OCI-LY1 (cell line): ENCODE data around the gene NPFFR1.

Experiments
- H2AFZ ChIP-seq: fragments of 200-600 bp; sonication (generic), shearing (Covaris generic); 2 replicates; pipeline ENCODE4 v1.6.0; 2014; ENCODE audit warnings: antibody characterized with exemption, mild to moderate bottlenecking, low read length
- H3F3A ChIP-seq: fragments of 200-600 bp; sonication (generic), shearing (Covaris generic); 2 replicates; pipeline ENCODE4 v1.6.0; 2014; ENCODE audit warnings: mild to moderate bottlenecking, antibody characterized with exemption, low read length, moderate library complexity; ENCODE audit not compliant: insufficient read depth
- H3K27ac ChIP-seq: fragments of 200-600 bp; sonication (generic); 2 replicates; pipeline ENCODE4 v1.5.1; 2014; ENCODE audit warnings: low read length, mixed run types, mild to moderate bottlenecking, low read depth; ENCODE audit not compliant: poor library complexity, severe bottlenecking
- H3K27me3 ChIP-seq: fragments of 200-600 bp; sonication (generic); 2 replicates; pipeline ENCODE4 v1.6.0; 2014; ENCODE audit warnings: antibody characterized with exemption, mild to moderate bottlenecking, low read length, moderate library complexity; ENCODE audit not compliant: insufficient read depth
- H3K36me3 ChIP-seq: fragments of 200-600 bp; sonication (generic); 2 replicates; pipeline ENCODE4 v1.6.1; 2014; ENCODE audit warnings: mild to moderate bottlenecking, antibody characterized with exemption, low read length, moderate library complexity, mixed read lengths; ENCODE audit not compliant: insufficient read depth
- H3K4me1 ChIP-seq: fragments of 200-600 bp; sonication (generic); 2 replicates; pipeline ENCODE4 v1.5.1; 2014; ENCODE audit warnings: mild to moderate bottlenecking, low read length, moderate library complexity; ENCODE audit not compliant: insufficient read depth, severe bottlenecking
- H3K4me2 ChIP-seq: fragments of 200-600 bp; sonication (generic), shearing (Covaris generic); 2 replicates; pipeline ENCODE4 v1.6.1; 2014; ENCODE audit warnings: low read length
- H3K4me3 ChIP-seq: fragments of 200-600 bp; sonication (generic); 2 replicates; pipeline ENCODE4 v1.5.1; 2014; ENCODE audit warnings: low read length, low read depth, mild to moderate bottlenecking, mixed read lengths; ENCODE audit not compliant: poor library complexity, severe bottlenecking
- H3K79me2 ChIP-seq: fragments of 200-600 bp; shearing (Covaris generic); 2 replicates; pipeline ENCODE4 v1.6.1; 2016; ENCODE audit warnings: mixed run types, low read length, mixed read lengths; ENCODE audit not compliant: insufficient read depth
- H3K9ac ChIP-seq: fragments of 200-600 bp; sonication (generic), shearing (Covaris generic); 2 replicates; pipeline ENCODE4 v1.6.1; 2014; ENCODE audit warnings: mild to moderate bottlenecking, low read length, mixed read lengths
- H3K9me2 ChIP-seq: fragments of 200-600 bp; sonication (generic), shearing (Covaris generic); 2 replicates; pipeline ENCODE4 v1.6.1; 2014; ENCODE audit warnings: low read depth, mild to moderate bottlenecking, low read length, mixed read lengths
- H3K9me3 ChIP-seq: fragments of 200-600 bp; shearing (Covaris generic); 2 replicates; pipeline ENCODE4 v1.6.1; 2014; ENCODE audit warnings: low read length, mixed read lengths
- H4K20me1 ChIP-seq: fragments of 200-600 bp; sonication (generic), shearing (Covaris generic); 2 replicates; pipeline ENCODE4 v1.6.0; 2016; ENCODE audit warnings: mild to moderate bottlenecking, low read length; ENCODE audit not compliant: insufficient read depth
- CTCF ChIP-seq: fragments of 200-600 bp; sonication (generic), shearing (Covaris generic); IDR thresholded peaks from 2 replicates; pipeline ENCODE4 v1.5.1; 2017; ENCODE audit warnings: mild to moderate bottlenecking, antibody characterized with exemption, low read length, moderate library complexity, mixed read lengths
- EZH2 ChIP-seq: fragments of 200-600 bp; sonication (generic), shearing (Covaris generic); IDR thresholded peaks from 2 replicates; pipeline ENCODE4 v1.8.0; 2017; ENCODE audit warnings: borderline replicate concordance, mixed run types, mild to moderate bottlenecking, antibody characterized with exemption, low read length, moderate library complexity, mixed read lengths

Gene NPFFR1

DNA sequence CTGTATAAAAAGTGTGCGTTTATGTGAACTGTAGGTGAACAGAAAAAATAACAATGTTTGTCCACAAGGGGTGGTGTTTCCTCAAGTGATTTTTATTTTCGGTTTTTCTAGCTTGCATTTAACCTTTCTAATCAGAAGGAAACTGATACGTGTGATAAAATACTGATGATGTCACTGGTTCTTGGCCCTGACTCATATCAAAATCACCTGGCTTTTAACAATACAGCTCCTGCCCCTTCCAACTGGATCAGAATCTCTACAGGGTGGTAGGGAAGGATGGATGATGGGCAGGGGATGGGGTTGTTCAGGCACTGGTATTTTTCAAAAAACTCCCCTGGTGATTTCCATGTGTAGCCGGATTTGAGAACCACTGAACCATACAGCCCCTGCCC is 10.9 kb downstream of the NPFFR1 start:
- TF ChIP-seq EZH2 (no peak), CTCF (peak; percentile 63)
- no peaks in the 10 kb centered on the region; the same call in 1 of the 2 replicates for H3K36me3 ChIP-seq
- H3K4me3 ChIP-seq = no peak overlapping the region
- no peaks in the 10 kb centered on the region for H4K20me1 ChIP-seq
- no peak overlapping the region for H3K9ac ChIP-seq
- no peak overlapping the region for H2AFZ ChIP-seq
- peaks cover 5% of the 10 kb centered on the region; the same call in 1 of the 2 replicates for H3K9me3 ChIP-seq
- H3K27me3 ChIP-seq = peaks cover 18% of the 10 kb centered on the region; the same call in 1 of the 2 replicates
- no peak overlapping the region for H3K27ac ChIP-seq
- no peaks in the 10 kb centered on the region for H3F3A ChIP-seq
- no peaks in the 10 kb centered on the region for H3K9me2 ChIP-seq
- H3K4me2 ChIP-seq = peak overlapping the region; percentile 49; the same call in 1 of the 2 replicates
- H3K79me2 ChIP-seq = no peaks in the 10 kb centered on the region
- peaks cover 5% of the 10 kb centered on the region for H3K4me1 ChIP-seq

DNA sequence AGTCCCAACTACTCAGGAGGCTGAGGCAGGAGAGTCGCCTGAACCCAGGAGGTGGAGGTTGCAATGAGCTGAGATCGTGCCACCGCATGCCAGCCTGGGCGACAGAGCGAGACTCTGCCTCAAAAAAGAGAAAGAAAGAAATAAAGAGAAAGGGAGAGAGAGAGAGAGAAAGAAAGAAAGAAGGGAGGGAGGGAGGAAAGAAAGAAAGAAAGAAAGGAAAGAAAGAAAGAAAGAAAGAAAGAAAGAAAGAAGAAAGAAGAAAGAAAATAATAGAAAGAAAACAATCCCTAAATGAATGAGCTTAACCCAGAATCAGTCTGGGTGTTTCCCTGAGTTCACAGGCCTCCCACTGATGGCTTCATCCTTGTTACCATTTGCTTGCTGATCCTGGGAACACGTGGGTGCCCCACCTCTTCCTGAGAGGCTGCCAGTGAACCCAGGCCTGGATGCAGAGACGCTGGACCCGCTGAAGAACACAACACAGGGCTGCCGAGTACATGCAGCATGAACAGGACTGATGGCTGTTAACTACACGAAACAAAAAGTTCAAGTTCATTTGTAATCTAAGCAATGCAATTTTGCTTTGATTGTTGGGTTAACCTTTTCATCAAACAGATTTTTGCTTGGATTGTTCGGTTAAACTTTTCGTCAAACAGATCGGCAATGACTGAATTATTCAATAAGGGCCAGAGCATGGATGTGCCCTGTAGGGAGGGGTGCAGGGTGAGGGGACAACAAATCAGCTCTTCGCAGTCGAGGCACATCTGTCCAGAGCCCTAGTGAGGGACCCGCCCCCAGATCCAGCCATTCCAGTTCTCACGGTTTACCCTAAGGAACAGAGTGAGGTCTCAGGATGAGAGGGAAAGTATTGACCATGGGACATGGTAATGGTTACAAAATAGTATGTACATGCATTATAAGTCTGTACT is 11.5 kb downstream of the NPFFR1 start:
- Histone ChIP-seq H4K20me1 (no peaks in the 10 kb centered on the region), H3K36me3 (no peaks in the 10 kb centered on the region; the same call in 1 of the 2 replicates), H2AFZ (no peak overlapping the region), H3K9me2 (no peaks in the 10 kb centered on the region), H3K27ac (no peak overlapping the region), H3K27me3 (peaks cover 18% of the 10 kb centered on the region; the same call in 1 of the 2 replicates), H3K9ac (no peak overlapping the region), H3K79me2 (no peaks in the 10 kb centered on the region), H3K4me2 (no peak overlapping the region), H3K4me1 (peaks cover 5% of the 10 kb centered on the region), H3K9me3 (peaks cover 5% of the 10 kb centered on the region; the same call in 1 of the 2 replicates), H3K4me3 (no peak overlapping the region), H3F3A (no peaks in the 10 kb centered on the region)
- TF ChIP-seq EZH2 = no peak
- no peak for TF ChIP-seq CTCF

GRCh38 chr10:70270952-70271351 is 12.9 kb downstream of the NPFFR1 start:
- H3K4me3 ChIP-seq = no peak overlapping the region
- no peaks in the 10 kb centered on the region for H3K9me2 ChIP-seq
- H2AFZ ChIP-seq = no peak overlapping the region
- H3K36me3 ChIP-seq = no peaks in the 10 kb centered on the region; the same call in 1 of the 2 replicates
- TF ChIP-seq EZH2 (no peak), CTCF (no peak)
- peaks cover 14% of the 10 kb centered on the region; the same call in 1 of the 2 replicates for H3K27me3 ChIP-seq
- no peaks in the 10 kb centered on the region for H3F3A ChIP-seq
- H3K27ac ChIP-seq = no peak overlapping the region
- H3K9ac ChIP-seq = no peak overlapping the region
- peaks cover 5% of the 10 kb centered on the region for H3K4me1 ChIP-seq
- H3K9me3 ChIP-seq = peaks cover 5% of the 10 kb centered on the region; the same call in 1 of the 2 replicates
- H3K79me2 ChIP-seq = no peaks in the 10 kb centered on the region
- H3K4me2 ChIP-seq = no peak overlapping the region
- H4K20me1 ChIP-seq = no peaks in the 10 kb centered on the region
